Colonic mucosa (tissue), 4 donors: ENCODE data around the gene SOS2. TPM values are rescaled to one million over a fixed set of nuclear protein-coding genes. Genes with fewer than 3 reads are reported as not detected.
"Not testable (repeated sequence)": the region's sequence is repeated elsewhere in the genome, so short reads cannot be mapped to it uniquely, and the experiment has no call there.

ENCODE experiments used
- DNase-seq: peaks from one replicate; pipeline ENCODE4 v3.0.0-alpha.2; 2020
- H3K27ac ChIP-seq: fragments of 200-600 bp; one replicate; pipeline ENCODE4 v1.8.0; 2021
- H3K27me3 ChIP-seq: fragments of 200-600 bp; one replicate; pipeline ENCODE4 v1.8.0; 2021
- H3K36me3 ChIP-seq: fragments of 200-600 bp; one replicate; pipeline ENCODE4 v1.8.0; 2021
- H3K4me1 ChIP-seq: fragments of 200-600 bp; one replicate; pipeline ENCODE4 v1.8.0; 2021; ENCODE audit warnings: mild to moderate bottlenecking
- H3K4me3 ChIP-seq: fragments of 200-600 bp; one replicate; pipeline ENCODE4 v1.8.0; 2021
- H3K9ac ChIP-seq, 2 donors: one replicate each; pipeline ENCODE4 v1.7.0; 2013; ENCODE audit warnings: control low read depth in 2 of 2, low read depth in 2 of 2, low read length in 2 of 2
- H3K9me3 ChIP-seq: fragments of 200-600 bp; one replicate; pipeline ENCODE4 v1.8.0; 2021
- CTCF ChIP-seq: fragments of 200-600 bp; IDR thresholded peaks from one replicate; pipeline ENCODE4 v1.8.0; 2022; ENCODE audit warnings: antibody characterized with exemption, mild to moderate bottlenecking
- intact Hi-C: fragments of 100-400 bp; cut with DNase I; formaldehyde crosslinking; loops from one replicate; pipeline ENCODE4 v1.14.1; 2022
- total RNA-seq, 2 donors: library from RNA; stranded (reverse); fragmentation: NEBNext Ultra II Directional in 1 of 2; extraction: Animal tissue kit (Norgen Biotek cat#: 25700) in 1 of 2; gene quantifications; one replicate each; pipeline ENCODE4 v1.2.1, GENCODE V29; 2021
- donor health status: healthy.
- donor health status: DM: no; HTN: no; CAD: no.
- donor health status: DM: no; HTN: no; CAD: no.

SOS2 gene
- total RNA-seq, 2 donors from 2014 or later: 20.3 to 43.7 TPM

- no peak overlapping the region for H3K9ac ChIP-seq
- no peak for DNase-seq
- intact Hi-C loops: no loop called here
- H3K36me3 ChIP-seq: no peaks in the 10 kb centered on the region
- TF ChIP-seq CTCF: no peak
- no peaks in the 10 kb centered on the region for H3K27me3 ChIP-seq
- H3K4me3 ChIP-seq: no peak overlapping the region
- H3K4me1 ChIP-seq: no peaks in the 10 kb centered on the region
- H3K27ac ChIP-seq: no peak overlapping the region
- H3K9me3 ChIP-seq: no peaks in the 10 kb centered on the region
These were observed 39.9 kb downstream of the SOS2 start for GRCh38 chr14:50191499-50191898.

GRCh38 chr14:50186107-50186506, 45.3 kb downstream of the SOS2 start:
- TF ChIP-seq CTCF: no peak
- Histone ChIP-seq H3K36me3 (peaks cover 4% of the 10 kb centered on the region), H3K9ac (no peak overlapping the region), H3K27me3 (no peaks in the 10 kb centered on the region), H3K4me3 (no peak overlapping the region), H3K4me1 (no peaks in the 10 kb centered on the region), H3K27ac (no peak overlapping the region), H3K9me3 (no peaks in the 10 kb centered on the region)
- DNase-seq: no peak
- intact Hi-C loops: no loop called here

- no peak for DNase-seq
- H3K4me3 ChIP-seq: no peak overlapping the region
- no peaks in the 10 kb centered on the region for H3K27me3 ChIP-seq
- no peak for TF ChIP-seq CTCF
- no peaks in the 10 kb centered on the region for H3K4me1 ChIP-seq
- intact Hi-C loops: no loop called here
- H3K9ac ChIP-seq: no peak overlapping the region
- no peaks in the 10 kb centered on the region for H3K9me3 ChIP-seq
- H3K36me3 ChIP-seq: no peaks in the 10 kb centered on the region
- no peak overlapping the region for H3K27ac ChIP-seq
These were observed 57.5 kb downstream of the SOS2 start for GRCh38 chr14:50173891-50174290.

GRCh38 chr14:50171895-50172294, 59.5 kb downstream of the SOS2 start:
- no peak for TF ChIP-seq CTCF
- intact Hi-C loops: no loop called here
- H3K4me3 ChIP-seq: no peak overlapping the region
- H3K27ac ChIP-seq: no peak overlapping the region
- no peak for DNase-seq
- H3K27me3 ChIP-seq: no peaks in the 10 kb centered on the region
- H3K9ac ChIP-seq: no peak overlapping the region
- H3K9me3 ChIP-seq: no peaks in the 10 kb centered on the region
- H3K4me1 ChIP-seq: no peaks in the 10 kb centered on the region
- no peaks in the 10 kb centered on the region for H3K36me3 ChIP-seq

- H3K27me3 ChIP-seq: not testable (repeated sequence)
These were observed 64.0 kb downstream of the SOS2 start for GRCh38 chr14:50167381-50167780.

GRCh38 chr14:50156111-50156510, 75.3 kb downstream of the SOS2 start:
- H3K4me1 ChIP-seq: no peaks in the 10 kb centered on the region
- no peak overlapping the region for H3K27ac ChIP-seq
- peaks cover 12% of the 10 kb centered on the region for H3K36me3 ChIP-seq
- no peak for TF ChIP-seq CTCF
- no peak for DNase-seq
- H3K4me3 ChIP-seq: no peak overlapping the region
- intact Hi-C loops: no loop called here
- no peaks in the 10 kb centered on the region for H3K9me3 ChIP-seq
- no peaks in the 10 kb centered on the region for H3K27me3 ChIP-seq
- H3K9ac ChIP-seq: no peak overlapping the region

More at GRCh38 chr14:50167381-50167780, 64.0 kb downstream of the SOS2 start:
- H3K27ac ChIP-seq, H3K4me1 ChIP-seq, DNase-seq, H3K36me3 ChIP-seq, H3K9me3 ChIP-seq, H3K9ac ChIP-seq, H3K4me3 ChIP-seq, intact Hi-C loops: not testable (repeated sequence)
